B cell (primary cell): Measurements from ENCODE around the gene PFAS.

Experiments
- EZH2 ChIP-seq: IDR thresholded peaks from 2 replicates; pipeline ENCODE4 v1.6.1; 2012; ENCODE audit warnings: borderline replicate concordance, low read depth, mild to moderate bottlenecking, moderate library complexity, low read length; ENCODE audit not compliant: insufficient read depth, poor library complexity, severe bottlenecking
- TF ChIP-seq, protein P1 (sequence below): fragments of 200-600 bp; IDR thresholded peaks from one replicate; pipeline ENCODE4 v1.8.0; 2022; ENCODE audit warnings: antibody characterized with exemption, mild to moderate bottlenecking

DNA sequence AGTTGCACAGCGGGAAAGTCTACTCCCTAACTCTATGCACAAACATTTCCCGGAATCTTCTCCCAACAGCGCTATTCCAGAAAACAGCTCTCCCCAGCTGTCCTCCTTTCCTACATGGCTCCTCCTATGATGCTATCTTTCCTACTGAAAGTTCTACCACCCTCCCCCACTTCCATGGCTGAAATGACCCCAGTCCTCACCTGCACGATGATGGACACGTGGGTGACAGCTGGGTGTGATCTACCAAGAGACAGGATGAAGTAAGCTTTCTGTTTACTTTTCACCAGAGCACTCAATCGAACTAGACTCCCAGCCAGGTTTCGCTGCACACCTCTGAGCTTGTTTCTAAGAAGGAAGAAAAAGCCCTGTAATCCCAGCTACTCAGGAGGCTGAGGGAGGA, 11.9 kb upstream of the PFAS start:
- TF ChIP-seq, protein P1, sequence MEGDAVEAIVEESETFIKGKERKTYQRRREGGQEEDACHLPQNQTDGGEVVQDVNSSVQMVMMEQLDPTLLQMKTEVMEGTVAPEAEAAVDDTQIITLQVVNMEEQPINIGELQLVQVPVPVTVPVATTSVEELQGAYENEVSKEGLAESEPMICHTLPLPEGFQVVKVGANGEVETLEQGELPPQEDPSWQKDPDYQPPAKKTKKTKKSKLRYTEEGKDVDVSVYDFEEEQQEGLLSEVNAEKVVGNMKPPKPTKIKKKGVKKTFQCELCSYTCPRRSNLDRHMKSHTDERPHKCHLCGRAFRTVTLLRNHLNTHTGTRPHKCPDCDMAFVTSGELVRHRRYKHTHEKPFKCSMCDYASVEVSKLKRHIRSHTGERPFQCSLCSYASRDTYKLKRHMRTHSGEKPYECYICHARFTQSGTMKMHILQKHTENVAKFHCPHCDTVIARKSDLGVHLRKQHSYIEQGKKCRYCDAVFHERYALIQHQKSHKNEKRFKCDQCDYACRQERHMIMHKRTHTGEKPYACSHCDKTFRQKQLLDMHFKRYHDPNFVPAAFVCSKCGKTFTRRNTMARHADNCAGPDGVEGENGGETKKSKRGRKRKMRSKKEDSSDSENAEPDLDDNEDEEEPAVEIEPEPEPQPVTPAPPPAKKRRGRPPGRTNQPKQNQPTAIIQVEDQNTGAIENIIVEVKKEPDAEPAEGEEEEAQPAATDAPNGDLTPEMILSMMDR = no peak
- TF ChIP-seq EZH2 = no peak
